RWPE2 (cell line): ENCODE measurements around the gene TTC27.
A peak's percentile ranks its signal among the peaks of the same experiment; 100 is the strongest.
"Not testable (repeated sequence)": the region's sequence is repeated elsewhere in the genome, so short reads cannot be mapped to it uniquely, and the experiment has no call there.

Source experiments
- ATAC-seq: fragments of 200-7000 bp; cut with Tn5 transposase; 3 replicates; pipeline ENCODE4 v1.9.1; 2021; ENCODE audit warnings: low read depth
- DNase-seq: peaks from one replicate; pipeline ENCODE4 v3.0.0-alpha.2; 2020; ENCODE audit warnings: low spot score
- H3K27ac ChIP-seq: fragments of 450-650 bp; 2 replicates; pipeline ENCODE4 v1.5.1; 2017; ENCODE audit warnings: mild to moderate bottlenecking; ENCODE audit not compliant: poor library complexity, severe bottlenecking
- H3K27me3 ChIP-seq: fragments of 250-450 bp; sonication (Bioruptor Pico); 2 replicates; pipeline ENCODE4 v1.5.1; 2021; ENCODE audit warnings: mild to moderate bottlenecking, moderate library complexity; ENCODE audit not compliant: insufficient read depth, poor library complexity, severe bottlenecking
- H3K36me3 ChIP-seq: fragments of 250-450 bp; sonication (Bioruptor Pico); 2 replicates; pipeline ENCODE4 v1.5.1; 2020; ENCODE audit warnings: low read depth, mild to moderate bottlenecking, moderate library complexity
- H3K4me1 ChIP-seq: fragments of 250-450 bp; sonication (Bioruptor Pico); 2 replicates; pipeline ENCODE4 v1.5.1; 2021; ENCODE audit warnings: mild to moderate bottlenecking, moderate library complexity; ENCODE audit not compliant: insufficient read depth, poor library complexity, severe bottlenecking
- H3K4me3 ChIP-seq: fragments of 250-450 bp; sonication (Bioruptor Pico); 2 replicates; pipeline ENCODE4 v1.5.1; 2021; ENCODE audit warnings: mild to moderate bottlenecking, moderate library complexity; ENCODE audit not compliant: severe bottlenecking
- H3K9me3 ChIP-seq: fragments of 250-450 bp; sonication (Bioruptor Pico); 2 replicates; pipeline ENCODE4 v1.5.1; 2021; ENCODE audit warnings: mild to moderate bottlenecking, moderate library complexity; ENCODE audit not compliant: severe bottlenecking
- CTCF ChIP-seq: fragments of 450-650 bp; IDR thresholded peaks from one replicate; pipeline ENCODE4 v1.5.1; 2017; ENCODE audit warnings: mild to moderate bottlenecking, moderate library complexity; ENCODE audit not compliant: poor library complexity, severe bottlenecking

Gene TTC27

GRCh38 chr2:32864334-32865111, 236.7 kb downstream of the TTC27 start:
- TF ChIP-seq CTCF, result no peak
- H3K27me3 ChIP-seq, result no peaks in the 10 kb centered on the region
- no peaks in the 10 kb centered on the region for H3K9me3 ChIP-seq
- H3K27ac ChIP-seq, result no peak overlapping the region
- H3K4me1 ChIP-seq, result peaks cover 21% of the 10 kb centered on the region
- H3K4me3 ChIP-seq, result no peak overlapping the region
- no peak for ATAC-seq
- H3K36me3 ChIP-seq, result no peaks in the 10 kb centered on the region
- DNase-seq, result no peak

- ATAC-seq (peak; percentile 98), DNase-seq (no peak)
- no peak overlapping the region for H3K4me3 ChIP-seq
Observed at GRCh38 chr2:32865399-32866068, 237.7 kb downstream of the TTC27 start.

GRCh38 chr2:32866462-32866861, 238.6 kb downstream of the TTC27 start:
- not testable (repeated sequence) for H3K27ac ChIP-seq, H3K4me3 ChIP-seq, ATAC-seq, H3K27me3 ChIP-seq, H3K9me3 ChIP-seq, H3K36me3 ChIP-seq, DNase-seq
- peaks cover 21% of the 10 kb centered on the region for H3K4me1 ChIP-seq

More at GRCh38 chr2:32865399-32866068, 237.7 kb downstream of the TTC27 start:
- Histone ChIP-seq H3K27me3 (no peaks in the 10 kb centered on the region), H3K9me3 (no peaks in the 10 kb centered on the region), H3K27ac (no peak overlapping the region), H3K4me1 (peaks cover 21% of the 10 kb centered on the region), H3K36me3 (no peaks in the 10 kb centered on the region)
- no peak for TF ChIP-seq CTCF
